H1 (cell line): Measurements from ENCODE around the gene ZNF362.

Experiments used
- EZH2 ChIP-seq: fragments of 200-600 bp; sonication (generic); IDR thresholded peaks from 2 replicates; pipeline ENCODE4 v1.7.1; 2012; ENCODE audit warnings: low read depth, mild to moderate bottlenecking, moderate library complexity, low read length, inconsistent platforms; ENCODE audit not compliant: severe bottlenecking
- POLR2A ChIP-seq, 2 experiments: IDR thresholded peaks; 1 replicate in 1 of 2; 2 replicates in 1 of 2; pipeline ENCODE4 v1.6.1; 2011; ENCODE audit warnings: low read depth in 2 of 2, low read length in 2 of 2, mild to moderate bottlenecking in 2 of 2; ENCODE audit errors: control extremely low read depth in 1 of 2
- POLR2AphosphoS5 ChIP-seq: IDR thresholded peaks from 2 replicates; pipeline ENCODE4 v1.6.1; 2011; ENCODE audit warnings: low read depth, low read length
- RFX5 ChIP-seq: IDR thresholded peaks from 2 replicates; pipeline ENCODE4 v1.6.1; 2011; ENCODE audit warnings: low read depth, low read length, improper control_type of control experiment, borderline replicate concordance
- RNF2 ChIP-seq: fragments of 200-900, 300-1000 bp; sonication (generic); IDR thresholded peaks from 2 replicates; pipeline ENCODE4 v1.7.1; 2016; ENCODE audit warnings: borderline replicate concordance, low read depth, mild to moderate bottlenecking, antibody characterized with exemption, low read length; ENCODE audit not compliant: poor library complexity, severe bottlenecking; ENCODE audit errors: missing control alignments
- SP1 ChIP-seq: IDR thresholded peaks from 2 replicates; pipeline ENCODE4 v1.6.1; 2011; ENCODE audit warnings: low read depth, low read length
- TF ChIP-seq, protein P1 (sequence below), 3 experiments: IDR thresholded peaks; 1 replicate in 2 of 3; 2 replicates in 1 of 3; pipeline versions ENCODE4 v1.5.1 to v1.6.1; 2011; ENCODE audit warnings: low read length in 3 of 3, mild to moderate bottlenecking in 3 of 3, inconsistent platforms in 2 of 3, low read depth in 1 of 3, moderate library complexity in 1 of 3; ENCODE audit not compliant: insufficient read depth in 1 of 3; ENCODE audit errors: control extremely low read depth in 1 of 3
- TF ChIP-seq, protein P2 (sequence below): IDR thresholded peaks from 2 replicates; pipeline ENCODE4 v1.6.1; 2012; ENCODE audit warnings: inconsistent platforms

DNA sequence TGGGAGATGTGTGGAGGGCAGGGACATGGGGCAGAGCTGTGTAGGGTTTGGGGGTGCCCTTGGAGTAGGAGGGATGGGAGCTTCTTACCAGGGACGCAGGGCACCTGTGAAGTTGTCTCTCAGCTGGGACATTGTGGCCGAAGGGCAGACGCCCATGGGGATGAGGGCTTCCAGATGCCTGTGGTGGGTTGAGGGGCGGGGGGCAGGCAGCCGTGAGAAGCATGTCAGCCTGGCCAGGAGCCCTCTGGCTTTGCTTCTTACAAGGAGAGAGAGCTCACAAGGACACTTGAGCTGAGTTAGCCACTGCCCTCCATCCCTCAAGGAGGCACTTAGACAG, 56.1 kb downstream of the ZNF362 start:
- TF ChIP-seq EZH2: no peak
- no peak for TF ChIP-seq SP1
- TF ChIP-seq, protein P1, sequence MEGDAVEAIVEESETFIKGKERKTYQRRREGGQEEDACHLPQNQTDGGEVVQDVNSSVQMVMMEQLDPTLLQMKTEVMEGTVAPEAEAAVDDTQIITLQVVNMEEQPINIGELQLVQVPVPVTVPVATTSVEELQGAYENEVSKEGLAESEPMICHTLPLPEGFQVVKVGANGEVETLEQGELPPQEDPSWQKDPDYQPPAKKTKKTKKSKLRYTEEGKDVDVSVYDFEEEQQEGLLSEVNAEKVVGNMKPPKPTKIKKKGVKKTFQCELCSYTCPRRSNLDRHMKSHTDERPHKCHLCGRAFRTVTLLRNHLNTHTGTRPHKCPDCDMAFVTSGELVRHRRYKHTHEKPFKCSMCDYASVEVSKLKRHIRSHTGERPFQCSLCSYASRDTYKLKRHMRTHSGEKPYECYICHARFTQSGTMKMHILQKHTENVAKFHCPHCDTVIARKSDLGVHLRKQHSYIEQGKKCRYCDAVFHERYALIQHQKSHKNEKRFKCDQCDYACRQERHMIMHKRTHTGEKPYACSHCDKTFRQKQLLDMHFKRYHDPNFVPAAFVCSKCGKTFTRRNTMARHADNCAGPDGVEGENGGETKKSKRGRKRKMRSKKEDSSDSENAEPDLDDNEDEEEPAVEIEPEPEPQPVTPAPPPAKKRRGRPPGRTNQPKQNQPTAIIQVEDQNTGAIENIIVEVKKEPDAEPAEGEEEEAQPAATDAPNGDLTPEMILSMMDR (IDR thresholded peaks at IDR 0.05; ENCODE audit: control extremely low read depth in 1 of 3, insufficient read depth in 1 of 3, low read depth in 1 of 3, low read length in 3 of 3): no peak
- no peak for TF ChIP-seq RFX5
- no peak for TF ChIP-seq POLR2AphosphoS5
- TF ChIP-seq, protein P2, sequence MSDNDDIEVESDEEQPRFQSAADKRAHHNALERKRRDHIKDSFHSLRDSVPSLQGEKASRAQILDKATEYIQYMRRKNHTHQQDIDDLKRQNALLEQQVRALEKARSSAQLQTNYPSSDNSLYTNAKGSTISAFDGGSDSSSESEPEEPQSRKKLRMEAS: no peak
- no peak for TF ChIP-seq RNF2
- no peak for TF ChIP-seq POLR2A (IDR thresholded peaks at IDR 0.05; ENCODE audit: control extremely low read depth in 1 of 2, low read depth in 2 of 2, low read length in 2 of 2)
